Naive thymus-derived CD8-positive, alpha-beta T cell (primary cell): Measurements from ENCODE around the gene CAMKMT. TPM values are rescaled to one million over a fixed set of nuclear protein-coding genes. Genes with fewer than 3 reads are reported as not detected.

Experiments
- ATAC-seq, 2 donors: fragments of 150-1000 bp; cut with Tn5 transposase in 1 of 2; sonication (Bioruptor Pico), chemical (Tn5 transposase) in 1 of 2; 1 replicate in 1 of 2; 2 replicates in 1 of 2; pipeline ENCODE4 v1.10.0; 2021; ENCODE audit warnings: mild to moderate bottlenecking in 2 of 2, moderate library complexity in 2 of 2
- POLR2A ChIA-PET: fragments of 350-600 bp; sonication (Branson Sonifier 250); formaldehyde crosslinking; loops from one replicate; lab custom pipeline; 2021; ENCODE audit warnings: antibody characterized with exemption; lab: Charles Lee
- DNase-seq, 10 donors: peaks; one replicate each; pipeline versions ENCODE4 v3.0.0 to v3.0.0-alpha.2; 2020 to 2022
- H3K27ac Mint-ChIP-seq, 10 donors: one replicate each; pipeline ENCODE4 v1.8.0; 2020 to 2022; ENCODE audit warnings: mild to moderate bottlenecking in 10 of 10, mixed read lengths in 10 of 10, moderate library complexity in 4 of 10, inconsistent platforms in 1 of 10
- H3K27me3 Mint-ChIP-seq, 5 donors: one replicate each; pipeline ENCODE4 v1.8.0; 2021 to 2022; ENCODE audit warnings: mixed read lengths in 5 of 5
- H3K36me3 Mint-ChIP-seq, 3 donors: one replicate each; pipeline ENCODE4 v1.8.0; 2020 to 2022; ENCODE audit warnings: mixed read lengths in 3 of 3, mild to moderate bottlenecking in 2 of 3, inconsistent platforms in 1 of 3
- H3K4me1 Mint-ChIP-seq, 4 donors: one replicate each; pipeline ENCODE4 v1.8.0; 2021 to 2022; ENCODE audit warnings: mixed read lengths in 4 of 4
- H3K4me3 Mint-ChIP-seq, 10 donors: one replicate each; pipeline ENCODE4 v1.8.0; 2020 to 2022; ENCODE audit warnings: mild to moderate bottlenecking in 10 of 10, mixed read lengths in 10 of 10, moderate library complexity in 6 of 10, inconsistent platforms in 1 of 10
- H3K9me3 Mint-ChIP-seq, 9 donors: one replicate each; pipeline ENCODE4 v1.8.0; 2020 to 2022; ENCODE audit warnings: mixed read lengths in 9 of 9, mild to moderate bottlenecking in 3 of 9, inconsistent platforms in 1 of 9, moderate library complexity in 1 of 9
- polyA plus RNA-seq, 3 donors: library from polyadenylated mRNA; unstranded; fragments of 300-500 nt; fragmentation: Illumina TruSeq; gene quantifications; one replicate each; pipeline ENCODE4 v1.2.3, GENCODE V29; 2021
- total RNA-seq, 8 experiments: library from RNA in 2 of 8; stranded (reverse) in 2 of 8; gene quantifications; one replicate each; pipeline ENCODE4 v1.2.3 and lab custom pipeline; 2021 to 2026

CAMKMT gene
- total and polyA plus RNA-seq, 5 experiments from 2014 or later: 17.1 to 22.9 (median 20.5) TPM

- ATAC-seq (no peak), DNase-seq (no peak)
- Mint-ChIP-seq H3K27me3 (no peaks in the 10 kb centered on the region), H3K4me1 (peaks cover 0 to 4% (median 2%) of the 10 kb centered on the region in 4 donors), H3K9me3 (peaks cover 4 to 24% (median 16%) of the 10 kb centered on the region in 9 donors), H3K4me3 (no peak overlapping the region), H3K36me3 (peaks cover 21 to 39% (median 28%) of the 10 kb centered on the region in 3 donors), H3K27ac (no peak overlapping the region)
- POLR2A ChIA-PET: no interaction called here
Observed at GRCh38 chr2:44731505-44731904, 369.8 kb downstream of the CAMKMT start.

- no peak for ATAC-seq
- peaks cover 9 to 37% (median 20%) of the 10 kb centered on the region in 9 donors for H3K9me3 Mint-ChIP-seq
- H3K36me3 Mint-ChIP-seq: peaks cover 17 to 40% (median 29%) of the 10 kb centered on the region in 3 donors
- DNase-seq: no peak
- H3K4me3 Mint-ChIP-seq: no peak overlapping the region
- H3K4me1 Mint-ChIP-seq: no peaks in the 10 kb centered on the region
- no peak overlapping the region for H3K27ac Mint-ChIP-seq
- H3K27me3 Mint-ChIP-seq: no peaks in the 10 kb centered on the region
- POLR2A ChIA-PET: no interaction called here
Observed at GRCh38 chr2:44736270-44736942, 374.7 kb downstream of the CAMKMT start.

- no peak for ATAC-seq
- DNase-seq: no peak
- peaks cover 3 to 21% (median 13%) of the 10 kb centered on the region in 9 donors for H3K9me3 Mint-ChIP-seq
- H3K27ac Mint-ChIP-seq: no peak overlapping the region
- no peak overlapping the region for H3K4me3 Mint-ChIP-seq
- H3K4me1 Mint-ChIP-seq: no peaks in the 10 kb centered on the region
- POLR2A ChIA-PET: no interaction called here
- no peaks in the 10 kb centered on the region for H3K27me3 Mint-ChIP-seq
- H3K36me3 Mint-ChIP-seq: peaks cover 19 to 35% (median 24%) of the 10 kb centered on the region in 3 donors
Observed at GRCh38 chr2:44740678-44741077, 378.9 kb downstream of the CAMKMT start.

GRCh38 chr2:44741507-44741906 lies 379.8 kb downstream of the CAMKMT start:
- POLR2A ChIA-PET: no interaction called here
- no peak overlapping the region for H3K4me3 Mint-ChIP-seq
- ATAC-seq (no peak), DNase-seq (no peak)
- H3K27me3 Mint-ChIP-seq: no peaks in the 10 kb centered on the region
- H3K9me3 Mint-ChIP-seq: peaks cover 3 to 13% (median 6%) of the 10 kb centered on the region in 9 donors
- H3K36me3 Mint-ChIP-seq: peaks cover 13 to 34% (median 23%) of the 10 kb centered on the region in 3 donors
- H3K4me1 Mint-ChIP-seq: no peaks in the 10 kb centered on the region
- no peak overlapping the region for H3K27ac Mint-ChIP-seq

GRCh38 chr2:44742057-44742456 lies 380.3 kb downstream of the CAMKMT start:
- Mint-ChIP-seq H3K4me3 (no peak overlapping the region), H3K27me3 (no peaks in the 10 kb centered on the region), H3K27ac (no peak overlapping the region), H3K9me3 (peaks cover 0 to 7% (median 2%) of the 10 kb centered on the region in 9 donors), H3K4me1 (no peaks in the 10 kb centered on the region), H3K36me3 (peaks cover 8 to 30% (median 22%) of the 10 kb centered on the region in 3 donors)
- ATAC-seq (no peak), DNase-seq (no peak)
- POLR2A ChIA-PET: no interaction called here

GRCh38 chr2:44743473-44743872 lies 381.7 kb downstream of the CAMKMT start:
- ATAC-seq: no peak
- Mint-ChIP-seq H3K27me3 (no peaks in the 10 kb centered on the region), H3K4me3 (no peak overlapping the region), H3K27ac (no peak overlapping the region), H3K4me1 (no peaks in the 10 kb centered on the region), H3K9me3 (peaks cover 0 to 2% (median 0%) of the 10 kb centered on the region in 9 donors), H3K36me3 (peaks cover 10 to 34% (median 24%) of the 10 kb centered on the region in 3 donors)
- DNase-seq: no peak
- POLR2A ChIA-PET: no interaction called here

GRCh38 chr2:44744961-44745892 lies 383.5 kb downstream of the CAMKMT start:
- H3K27me3 Mint-ChIP-seq: peaks cover 0 to 2% (median 0%) of the 10 kb centered on the region in 5 donors

GRCh38 chr2:44745922-44746766 lies 384.4 kb downstream of the CAMKMT start:
- Mint-ChIP-seq H3K4me1 (peaks cover 0 to 2% (median under 1%) of the 10 kb centered on the region in 4 donors), H3K4me3 (no peak overlapping the region), H3K27ac (peak overlapping the region in 1 of 10 donors; percentile 50), H3K9me3 (peaks cover 0 to 2% (median 0%) of the 10 kb centered on the region in 9 donors), H3K36me3 (peaks cover 10 to 53% (median 46%) of the 10 kb centered on the region in 3 donors), H3K27me3 (peaks cover 0 to 2% (median 0%) of the 10 kb centered on the region in 5 donors)
- ATAC-seq: no peak
- DNase-seq: no peak
- POLR2A ChIA-PET: no interaction called here

More at GRCh38 chr2:44744961-44745892, 383.5 kb downstream of the CAMKMT start:
- Mint-ChIP-seq H3K4me3 (no peak overlapping the region), H3K36me3 (peaks cover 10 to 48% (median 39%) of the 10 kb centered on the region in 3 donors), H3K4me1 (no peaks in the 10 kb centered on the region), H3K27ac (peak overlapping the region in 1 of 10 donors; percentile 50), H3K9me3 (peaks cover 0 to 2% (median 0%) of the 10 kb centered on the region in 9 donors)
- ATAC-seq (no peak), DNase-seq (no peak)
- POLR2A ChIA-PET: no interaction called here

- peaks cover 0 to 2% (median 0%) of the 10 kb centered on the region in 9 donors for H3K9me3 Mint-ChIP-seq
- ATAC-seq (no peak), DNase-seq (no peak)
- peaks cover 0 to 8% (median 3%) of the 10 kb centered on the region in 4 donors for H3K4me1 Mint-ChIP-seq
- POLR2A ChIA-PET: no interaction called here
- H3K27ac Mint-ChIP-seq: no peak overlapping the region
- H3K4me3 Mint-ChIP-seq: no peak overlapping the region
- peaks cover 0 to 2% (median 0%) of the 10 kb centered on the region in 5 donors for H3K27me3 Mint-ChIP-seq
- H3K36me3 Mint-ChIP-seq: peaks cover 14 to 59% (median 45%) of the 10 kb centered on the region in 3 donors
Observed at GRCh38 chr2:44746856-44747615, 385.3 kb downstream of the CAMKMT start.

- Mint-ChIP-seq H3K27me3 (peaks cover 0 to 2% (median 0%) of the 10 kb centered on the region in 5 donors), H3K4me3 (no peak overlapping the region), H3K9me3 (peaks cover 0 to 2% (median 0%) of the 10 kb centered on the region in 9 donors), H3K4me1 (peaks cover 4 to 8% (median 5%) of the 10 kb centered on the region in 4 donors), H3K27ac (no peak overlapping the region), H3K36me3 (peaks cover 14 to 59% (median 48%) of the 10 kb centered on the region in 3 donors)
- DNase-seq: no peak
- ATAC-seq: no peak
- POLR2A ChIA-PET: no interaction called here
Observed at GRCh38 chr2:44747794-44748193, 386.0 kb downstream of the CAMKMT start.

GRCh38 chr2:44751754-44752479 lies 390.2 kb downstream of the CAMKMT start:
- POLR2A ChIA-PET: no interaction called here
- Mint-ChIP-seq H3K4me3 (no peak overlapping the region), H3K27me3 (peaks cover 0 to 2% (median 0%) of the 10 kb centered on the region in 5 donors)

More at GRCh38 chr2:44751754-44752479, 390.2 kb downstream of the CAMKMT start:
- H3K4me1 Mint-ChIP-seq: peaks cover 6 to 15% (median 9%) of the 10 kb centered on the region in 4 donors
- no peak for ATAC-seq
- peaks cover 0 to 2% (median 0%) of the 10 kb centered on the region in 9 donors for H3K9me3 Mint-ChIP-seq
- no peak overlapping the region for H3K27ac Mint-ChIP-seq
- H3K36me3 Mint-ChIP-seq: peaks cover 14 to 49% (median 41%) of the 10 kb centered on the region in 3 donors
- DNase-seq: no peak
